RWPE1 (cell line): ENCODE results near the gene TMPRSS3.

Source experiments
- CTCF ChIA-PET: fragments of 350-600 bp; sonication (Branson Sonifier 250); formaldehyde crosslinking; extraction: SDS; loops from one replicate; lab custom pipeline; 2021; lab: Yijun Ruan, JAX
- POLR2A ChIA-PET: fragments of 400-600 bp; formaldehyde crosslinking; extraction: SDS; loops from one replicate; lab custom pipeline; 2020; ENCODE audit warnings: antibody characterized with exemption; ENCODE audit not compliant: low non-redundant PET; lab: Yijun Ruan, JAX
- DNase-seq: peaks from one replicate; pipeline ENCODE4 v3.0.0; 2012; ENCODE audit warnings: low spot score
- H3K27ac ChIP-seq: fragments of 450-650 bp; 2 replicates; pipeline ENCODE4 v1.5.1; 2017
- TF ChIP-seq, protein P1 (sequence below): fragments of 450-650 bp; conservative IDR thresholded peaks from 2 replicates; pipeline ENCODE4 v1.5.1; 2017; ENCODE audit warnings: low read depth, mild to moderate bottlenecking

TMPRSS3 gene

DNA sequence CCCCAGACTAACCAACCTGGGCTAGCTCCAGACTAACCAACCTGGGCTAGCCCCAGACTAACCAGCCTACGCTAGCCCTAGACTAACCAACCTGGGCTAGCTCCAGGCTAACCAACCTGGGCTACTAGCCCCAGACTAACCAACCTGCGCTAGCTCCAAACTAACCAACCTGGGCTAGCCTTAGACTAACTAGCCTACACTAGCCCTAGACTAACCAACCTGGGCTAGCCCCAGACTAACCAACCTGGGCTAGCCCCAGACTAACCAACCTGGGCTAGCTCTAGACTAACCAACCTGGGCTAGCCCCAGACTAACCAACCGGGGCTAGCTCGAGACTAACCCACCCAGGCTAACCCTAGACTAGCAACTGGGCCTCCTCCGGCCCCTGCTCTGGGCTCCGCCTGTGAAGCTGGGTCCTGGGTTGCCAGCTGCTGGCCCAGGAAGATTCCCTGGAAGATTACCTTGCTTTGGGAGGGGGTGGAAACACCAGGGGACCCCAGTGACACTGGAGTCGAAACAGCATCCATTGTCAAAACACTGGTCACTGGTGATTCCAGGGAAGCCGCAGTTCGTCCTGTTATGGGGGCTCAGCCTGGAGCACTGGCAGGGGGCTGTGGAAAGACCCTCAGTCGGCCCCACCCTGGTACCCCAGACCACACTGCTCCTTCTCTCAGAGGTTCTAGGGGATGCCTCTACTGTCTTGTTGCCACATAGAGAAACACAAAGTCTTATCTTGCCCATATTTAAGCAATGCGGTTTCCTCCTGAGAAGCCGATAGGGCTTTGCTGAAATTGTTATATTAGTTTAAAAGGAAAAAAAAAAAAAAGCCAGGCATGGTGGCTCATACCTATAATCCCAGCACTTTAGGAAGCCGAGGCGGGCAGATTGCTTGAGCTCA is 46.2 kb downstream of the TMPRSS3 start:
- TF ChIP-seq, protein P1, sequence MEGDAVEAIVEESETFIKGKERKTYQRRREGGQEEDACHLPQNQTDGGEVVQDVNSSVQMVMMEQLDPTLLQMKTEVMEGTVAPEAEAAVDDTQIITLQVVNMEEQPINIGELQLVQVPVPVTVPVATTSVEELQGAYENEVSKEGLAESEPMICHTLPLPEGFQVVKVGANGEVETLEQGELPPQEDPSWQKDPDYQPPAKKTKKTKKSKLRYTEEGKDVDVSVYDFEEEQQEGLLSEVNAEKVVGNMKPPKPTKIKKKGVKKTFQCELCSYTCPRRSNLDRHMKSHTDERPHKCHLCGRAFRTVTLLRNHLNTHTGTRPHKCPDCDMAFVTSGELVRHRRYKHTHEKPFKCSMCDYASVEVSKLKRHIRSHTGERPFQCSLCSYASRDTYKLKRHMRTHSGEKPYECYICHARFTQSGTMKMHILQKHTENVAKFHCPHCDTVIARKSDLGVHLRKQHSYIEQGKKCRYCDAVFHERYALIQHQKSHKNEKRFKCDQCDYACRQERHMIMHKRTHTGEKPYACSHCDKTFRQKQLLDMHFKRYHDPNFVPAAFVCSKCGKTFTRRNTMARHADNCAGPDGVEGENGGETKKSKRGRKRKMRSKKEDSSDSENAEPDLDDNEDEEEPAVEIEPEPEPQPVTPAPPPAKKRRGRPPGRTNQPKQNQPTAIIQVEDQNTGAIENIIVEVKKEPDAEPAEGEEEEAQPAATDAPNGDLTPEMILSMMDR = no peak
- DNase-seq = no peak
- H3K27ac ChIP-seq = no peak overlapping the region
- POLR2A ChIA-PET = no interaction called here
- CTCF ChIA-PET = interaction anchor here (0.6 to 1.1 kb wide), 2 partner anchors 32 to 204 kb away, joined by 4 read pairs; no protein-coding TSS in a partner anchor

DNA sequence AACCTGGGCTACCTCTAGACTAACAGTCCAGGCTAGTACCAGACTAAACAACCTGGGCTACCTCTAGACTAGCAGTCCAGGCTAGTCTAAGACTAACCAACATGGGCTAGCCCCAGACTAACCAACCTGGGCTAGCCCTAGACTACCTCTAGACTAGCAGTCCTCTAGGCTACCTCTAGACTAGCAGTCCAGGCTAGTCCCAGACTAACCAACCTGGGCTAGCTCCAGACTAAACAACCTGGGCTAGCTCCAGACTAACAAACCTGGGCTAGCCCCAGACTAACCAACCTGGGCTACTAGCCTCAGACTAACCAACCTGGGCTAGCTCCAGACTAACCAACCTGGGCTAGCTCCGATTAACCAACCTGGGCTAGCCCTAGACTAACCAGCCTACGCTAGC is 47.1 kb downstream of the TMPRSS3 start:
- no peak overlapping the region for H3K27ac ChIP-seq
- TF ChIP-seq, protein P1 = no peak
- ChIA-PET POLR2A (no interaction called here), CTCF (interaction anchor here (1.1 kb wide), 1 partner anchor 203 kb away, joined by 4 read pairs; no protein-coding TSS in a partner anchor)
- no peak for DNase-seq

- POLR2A ChIA-PET = no interaction called here
- TF ChIP-seq, protein P1 = no peak
- CTCF ChIA-PET = no interaction called here
- no peak for DNase-seq
- H3K27ac ChIP-seq = no peak overlapping the region
Measured at GRCh38 chr21:42347601-42348327, 48.1 kb downstream of the TMPRSS3 start.

DNA sequence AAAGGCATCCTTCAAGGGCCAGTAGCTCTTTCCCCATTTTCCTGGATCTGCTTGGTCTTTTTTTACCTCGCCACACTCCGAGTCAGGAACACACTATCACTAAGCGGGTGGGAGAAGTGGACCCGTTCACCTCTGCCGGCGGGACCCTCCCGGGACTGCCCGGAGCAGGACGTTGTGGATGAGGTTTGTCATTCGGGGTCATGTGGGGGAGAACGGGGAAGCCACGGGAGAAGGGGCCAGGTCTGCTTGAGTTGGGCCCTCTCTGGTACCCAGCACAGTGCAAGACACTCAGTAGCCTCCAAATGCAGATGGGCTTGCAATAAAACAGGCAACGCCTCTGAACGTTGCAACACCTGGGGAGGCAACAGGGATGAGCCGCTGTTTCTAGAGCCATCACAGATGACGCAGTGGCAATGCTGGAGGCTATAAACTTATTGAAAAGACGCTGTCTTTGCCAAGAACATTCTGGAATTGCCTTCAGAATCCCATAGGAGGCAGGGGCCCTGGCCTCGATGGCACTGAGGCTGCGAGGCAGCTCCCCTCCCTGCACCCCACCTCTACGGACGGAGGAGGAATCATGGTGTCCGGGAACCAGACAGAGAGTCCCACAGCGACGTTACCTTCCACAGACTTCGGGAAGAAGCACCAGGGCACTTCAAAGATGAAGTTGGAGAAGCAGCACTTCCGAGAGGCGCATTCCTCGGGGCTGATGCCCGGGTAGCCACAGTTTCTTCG is 48.8 kb downstream of the TMPRSS3 start:
- TF ChIP-seq, protein P1 = no peak
- POLR2A ChIA-PET = no interaction called here
- CTCF ChIA-PET = no interaction called here

GRCh38 chr21:42346441-42346840 is 49.4 kb downstream of the TMPRSS3 start:
- TF ChIP-seq, protein P1 = no peak
- ChIA-PET POLR2A (no interaction called here), CTCF (no interaction called here)
- DNase-seq = no peak
- H3K27ac ChIP-seq = no peak overlapping the region

More for the DNA sequence above, 48.8 kb downstream of the TMPRSS3 start:
- no peak overlapping the region for H3K27ac ChIP-seq
- DNase-seq = no peak

DNA sequence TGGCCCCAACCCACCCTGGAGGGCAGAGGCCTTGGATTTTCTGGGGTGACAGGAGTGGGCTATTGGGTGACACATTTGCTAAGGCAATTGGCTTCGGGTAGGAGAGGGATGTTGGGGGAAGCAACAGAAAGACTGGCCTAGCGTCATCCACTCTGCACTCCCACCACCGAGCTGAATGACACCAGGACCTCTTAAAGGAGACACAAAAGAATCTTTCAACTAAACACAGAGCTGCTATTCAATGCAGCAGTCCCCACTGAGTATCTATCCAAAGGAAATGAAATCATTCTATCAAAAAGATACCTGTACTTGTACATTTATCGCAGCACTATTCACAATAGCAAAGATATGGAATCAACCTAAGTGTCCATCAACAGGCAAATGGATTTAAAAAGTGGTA is 51.2 kb downstream of the TMPRSS3 start:
- H3K27ac ChIP-seq = no peak overlapping the region
- ChIA-PET CTCF (no interaction called here), POLR2A (no interaction called here)
- no peak for DNase-seq
- TF ChIP-seq, protein P1 = no peak
